ENCODE measurements around the gene IMPA2. TPM values are rescaled to one million over a fixed set of nuclear protein-coding genes. Genes with fewer than 3 reads are reported as not detected.

IMPA2 gene
- total RNA-seq, 1 experiment from 2014 or later: 113 TPM

- no peaks in the 10 kb centered on the region; the same call in 1 of the 2 replicates for H3K27me3 Mint-ChIP-seq (ENCODE audit: low read depth)
- ChIA-PET CTCF (interaction anchor here (1.0 to 1.5 kb wide), 2 partner anchors 34 to 78 kb away, joined by 3 to 8 read pairs; no protein-coding TSS in a partner anchor), POLR2A (interaction anchor here (0.7 kb wide), 1 partner anchor 40 kb away, joined by 3 read pairs; no protein-coding TSS in a partner anchor)
- H3K9me3 Mint-ChIP-seq: peaks cover 15% of the 10 kb centered on the region
- no peak overlapping the region for H3K27ac Mint-ChIP-seq
- H3K4me3 Mint-ChIP-seq: no peak overlapping the region
- peaks cover 12% of the 10 kb centered on the region; the same call in 1 of the 2 replicates for H3K4me1 Mint-ChIP-seq
- ATAC-seq (peak; percentile 57), DNase-seq (ENCODE audit: low spot score) (no peak)
- peaks cover 15% of the 10 kb centered on the region for H3K36me3 Mint-ChIP-seq
- TF ChIP-seq JAZF1 (CRISPR knock-in tag; IDR thresholded peaks at IDR 0.05) (no peak), TEAD1 (CRISPR knock-in tag; IDR thresholded peaks at IDR 0.05) (no peak), FOXP4 (CRISPR knock-in tag; IDR thresholded peaks at IDR 0.05) (no peak), MAX (CRISPR knock-in tag; IDR thresholded peaks at IDR 0.05) (no peak), TP53 (CRISPR knock-in tag; IDR thresholded peaks at IDR 0.05) (no peak), ZBTB43 (CRISPR knock-in tag; IDR thresholded peaks at IDR 0.05) (no peak), ATF1 (CRISPR knock-in tag; IDR thresholded peaks at IDR 0.05) (no peak), NFYB (CRISPR knock-in tag; conservative IDR thresholded peaks at IDR 0.05; ENCODE audit: low read depth) (no peak), ZNF317 (CRISPR knock-in tag; IDR thresholded peaks at IDR 0.05; ENCODE audit: borderline replicate concordance, low read depth) (no peak), FOXP1 (CRISPR knock-in tag; IDR thresholded peaks at IDR 0.05; ENCODE audit: borderline replicate concordance) (no peak), ZNF423 (CRISPR knock-in tag; IDR thresholded peaks at IDR 0.05) (no peak), ZNF219 (CRISPR knock-in tag; IDR thresholded peaks at IDR 0.05; ENCODE audit: borderline replicate concordance) (no peak), ZNF425 (CRISPR knock-in tag; conservative IDR thresholded peaks at IDR 0.05) (no peak), SMAD3 (CRISPR knock-in tag; IDR thresholded peaks at IDR 0.05; ENCODE audit: borderline replicate concordance) (no peak)
Measured at GRCh38 chr18:11960743-11961380, 20.4 kb upstream of the IMPA2 start.

- Mint-ChIP-seq H3K27me3 (ENCODE audit: low read depth) (no peaks in the 10 kb centered on the region; the same call in 1 of the 2 replicates), H3K27ac (no peak overlapping the region; the same call in 1 of the 2 replicates), H3K4me3 (no peak overlapping the region), H3K36me3 (peaks cover 3% of the 10 kb centered on the region), H3K9me3 (peaks cover 3% of the 10 kb centered on the region), H3K4me1 (peaks cover 8% of the 10 kb centered on the region; the same call in 1 of the 2 replicates)
- ChIA-PET POLR2A (no interaction called here), CTCF (no interaction called here)
- no peak for DNase-seq (ENCODE audit: low spot score)
- TF ChIP-seq GTF2I (CRISPR knock-in tag; conservative IDR thresholded peaks at IDR 0.05): no peak
- TF ChIP-seq SP1 (CRISPR knock-in tag; conservative IDR thresholded peaks at IDR 0.05): no peak
- no peak for ATAC-seq
Measured at GRCh38 chr18:11962597-11962996, 18.7 kb upstream of the IMPA2 start.

- peaks cover 8% of the 10 kb centered on the region; the same call in 1 of the 2 replicates for H3K4me1 Mint-ChIP-seq
- DNase-seq (ENCODE audit: low spot score) (no peak), ATAC-seq (peak; percentile 46)
- no peaks in the 10 kb centered on the region for H3K9me3 Mint-ChIP-seq
- ChIA-PET CTCF (interaction anchor here (1.0 kb wide), 1 partner anchor 17 kb away, joined by 6 read pairs; no protein-coding TSS in a partner anchor), POLR2A (interaction anchor here (0.6 kb wide), 1 partner anchor 16 kb away, joined by 3 read pairs; no protein-coding TSS in a partner anchor)
- no peak overlapping the region for H3K4me3 Mint-ChIP-seq
- no peaks in the 10 kb centered on the region for H3K36me3 Mint-ChIP-seq
- no peak overlapping the region for H3K27ac Mint-ChIP-seq
- no peaks in the 10 kb centered on the region for H3K27me3 Mint-ChIP-seq (ENCODE audit: low read depth)
- TF ChIP-seq ZNF219 (CRISPR knock-in tag; IDR thresholded peaks at IDR 0.05; ENCODE audit: borderline replicate concordance): no peak
- TF ChIP-seq MAX (CRISPR knock-in tag; IDR thresholded peaks at IDR 0.05): no peak
- TF ChIP-seq GRHL2 (CRISPR knock-in tag; IDR thresholded peaks at IDR 0.05; ENCODE audit: insufficient replicate concordance, severe bottlenecking): no peak
- TF ChIP-seq ESRRA (CRISPR knock-in tag; IDR thresholded peaks at IDR 0.05; ENCODE audit: borderline replicate concordance): no peak
- TF ChIP-seq NR1H2 (CRISPR knock-in tag; IDR thresholded peaks at IDR 0.05): no peak
- TF ChIP-seq ZNF138 (CRISPR knock-in tag; conservative IDR thresholded peaks at IDR 0.05): no peak
- no peak for TF ChIP-seq CDX4 (CRISPR knock-in tag; IDR thresholded peaks at IDR 0.05; ENCODE audit: borderline replicate concordance)
- no peak for TF ChIP-seq ATF2 (CRISPR knock-in tag; IDR thresholded peaks at IDR 0.05; ENCODE audit: borderline replicate concordance, low read depth)
- TF ChIP-seq ZNF263 (CRISPR knock-in tag; IDR thresholded peaks at IDR 0.05; ENCODE audit: low read depth): no peak
- TF ChIP-seq ATF1 (CRISPR knock-in tag; IDR thresholded peaks at IDR 0.05): no peak
Measured at GRCh38 chr18:11963991-11964484, 17.3 kb upstream of the IMPA2 start.

Data from WTC11 (cell line).